Astrocyte of the cerebellum (primary cell): ENCODE data around the gene ANGPTL5.

Experiments used
- DNase-seq: peaks from one replicate; pipeline ENCODE4 v3.0.0-alpha.2; 2011; ENCODE audit warnings: low read depth
- H3K4me3 ChIP-seq: 2 replicates; pipeline ENCODE4 v1.5.1; 2011; ENCODE audit warnings: mild to moderate bottlenecking, low read depth, low read length, moderate library complexity
- in situ Hi-C: cut with HindIII; loops from 2 replicates; pipeline ENCODE4 v1.10.0; 2017; ENCODE audit warnings: low sequenced_read_pairs
- TF ChIP-seq, protein P1 (sequence below): IDR thresholded peaks from 2 replicates; pipeline ENCODE4 v1.5.1; 2012; ENCODE audit warnings: low read length, low read depth, moderate library complexity, mild to moderate bottlenecking; ENCODE audit errors: missing control alignments

The ANGPTL5 gene

DNA sequence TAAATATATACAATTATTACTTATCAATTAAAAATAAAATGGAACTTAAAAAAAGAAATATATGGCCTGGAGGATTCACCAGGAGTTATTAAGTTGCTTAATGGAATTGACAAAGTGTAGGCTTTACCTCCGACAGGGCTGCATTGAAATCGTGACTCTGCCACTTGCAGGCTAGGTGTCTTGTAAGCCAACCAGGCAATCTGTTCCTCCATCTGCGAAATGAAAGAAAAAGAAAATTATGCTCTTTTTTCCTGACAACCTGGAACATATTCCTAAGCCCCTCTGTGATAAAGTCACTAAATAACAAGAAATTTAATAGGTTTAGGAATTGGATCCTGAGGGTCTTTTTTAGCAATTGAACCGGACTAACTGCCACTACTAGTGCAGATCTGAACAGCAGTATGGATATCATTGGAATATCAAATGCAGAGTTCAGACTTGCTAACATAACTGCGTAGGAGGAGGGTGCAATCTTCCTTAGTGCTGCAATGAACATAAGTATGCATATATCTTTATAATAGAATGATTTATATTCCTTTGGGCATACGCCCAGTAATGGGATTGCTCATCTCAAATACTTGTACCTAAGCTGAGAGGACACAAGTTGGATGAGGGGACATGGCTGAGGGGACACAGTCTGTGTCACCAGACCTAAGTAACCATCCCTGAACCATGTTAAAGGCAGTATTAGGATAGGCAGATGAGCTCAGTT lies 44.0 kb downstream of the ANGPTL5 start:
- TF ChIP-seq, protein P1, sequence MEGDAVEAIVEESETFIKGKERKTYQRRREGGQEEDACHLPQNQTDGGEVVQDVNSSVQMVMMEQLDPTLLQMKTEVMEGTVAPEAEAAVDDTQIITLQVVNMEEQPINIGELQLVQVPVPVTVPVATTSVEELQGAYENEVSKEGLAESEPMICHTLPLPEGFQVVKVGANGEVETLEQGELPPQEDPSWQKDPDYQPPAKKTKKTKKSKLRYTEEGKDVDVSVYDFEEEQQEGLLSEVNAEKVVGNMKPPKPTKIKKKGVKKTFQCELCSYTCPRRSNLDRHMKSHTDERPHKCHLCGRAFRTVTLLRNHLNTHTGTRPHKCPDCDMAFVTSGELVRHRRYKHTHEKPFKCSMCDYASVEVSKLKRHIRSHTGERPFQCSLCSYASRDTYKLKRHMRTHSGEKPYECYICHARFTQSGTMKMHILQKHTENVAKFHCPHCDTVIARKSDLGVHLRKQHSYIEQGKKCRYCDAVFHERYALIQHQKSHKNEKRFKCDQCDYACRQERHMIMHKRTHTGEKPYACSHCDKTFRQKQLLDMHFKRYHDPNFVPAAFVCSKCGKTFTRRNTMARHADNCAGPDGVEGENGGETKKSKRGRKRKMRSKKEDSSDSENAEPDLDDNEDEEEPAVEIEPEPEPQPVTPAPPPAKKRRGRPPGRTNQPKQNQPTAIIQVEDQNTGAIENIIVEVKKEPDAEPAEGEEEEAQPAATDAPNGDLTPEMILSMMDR: no peak
- in situ Hi-C loops: no loop called here
- no peak for DNase-seq
- H3K4me3 ChIP-seq: no peak overlapping the region

DNA sequence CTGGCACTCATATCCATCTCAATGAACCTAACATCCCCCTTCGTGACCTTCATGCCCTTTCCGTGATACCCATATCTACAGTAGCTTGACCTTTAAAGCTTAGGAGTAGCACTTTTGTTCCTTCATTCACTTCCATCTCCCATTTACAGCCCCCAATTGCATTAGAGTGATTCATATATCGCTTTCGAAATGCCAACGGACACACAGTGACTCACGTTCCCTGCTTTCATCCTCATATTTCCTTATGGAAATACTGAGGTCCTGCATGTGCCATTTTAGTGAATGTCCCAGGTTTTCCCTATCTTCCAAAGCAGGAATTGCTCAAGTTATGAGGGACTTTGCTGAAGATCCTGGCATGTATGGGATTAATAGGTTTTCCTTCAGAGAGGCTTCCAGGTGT lies 45.8 kb downstream of the ANGPTL5 start:
- in situ Hi-C loops: no loop called here
- TF ChIP-seq, protein P1: no peak
- no peak overlapping the region for H3K4me3 ChIP-seq
- no peak for DNase-seq

DNA sequence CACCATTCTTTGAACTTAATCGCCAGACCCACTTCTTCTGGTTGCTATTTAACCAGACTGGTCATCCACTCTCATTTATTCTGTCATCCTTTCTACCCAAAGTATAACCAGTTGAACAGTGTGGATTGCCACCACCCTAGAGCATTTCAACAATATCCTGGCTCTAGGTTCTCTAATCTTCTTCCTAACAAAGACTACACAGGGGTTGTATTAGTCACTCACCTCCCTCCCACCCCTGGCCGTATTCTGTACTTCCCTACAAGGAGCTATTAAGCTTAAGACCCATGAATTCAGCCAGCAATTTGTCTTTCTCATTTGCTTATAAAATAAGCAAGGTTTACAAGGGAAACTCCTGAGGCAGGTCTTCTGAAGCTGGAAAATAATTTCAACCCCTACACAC lies 48.4 kb downstream of the ANGPTL5 start:
- H3K4me3 ChIP-seq: no peak overlapping the region
- peak; percentile 49 for DNase-seq
- TF ChIP-seq, protein P1: no peak
- in situ Hi-C loops: no loop called here

DNA sequence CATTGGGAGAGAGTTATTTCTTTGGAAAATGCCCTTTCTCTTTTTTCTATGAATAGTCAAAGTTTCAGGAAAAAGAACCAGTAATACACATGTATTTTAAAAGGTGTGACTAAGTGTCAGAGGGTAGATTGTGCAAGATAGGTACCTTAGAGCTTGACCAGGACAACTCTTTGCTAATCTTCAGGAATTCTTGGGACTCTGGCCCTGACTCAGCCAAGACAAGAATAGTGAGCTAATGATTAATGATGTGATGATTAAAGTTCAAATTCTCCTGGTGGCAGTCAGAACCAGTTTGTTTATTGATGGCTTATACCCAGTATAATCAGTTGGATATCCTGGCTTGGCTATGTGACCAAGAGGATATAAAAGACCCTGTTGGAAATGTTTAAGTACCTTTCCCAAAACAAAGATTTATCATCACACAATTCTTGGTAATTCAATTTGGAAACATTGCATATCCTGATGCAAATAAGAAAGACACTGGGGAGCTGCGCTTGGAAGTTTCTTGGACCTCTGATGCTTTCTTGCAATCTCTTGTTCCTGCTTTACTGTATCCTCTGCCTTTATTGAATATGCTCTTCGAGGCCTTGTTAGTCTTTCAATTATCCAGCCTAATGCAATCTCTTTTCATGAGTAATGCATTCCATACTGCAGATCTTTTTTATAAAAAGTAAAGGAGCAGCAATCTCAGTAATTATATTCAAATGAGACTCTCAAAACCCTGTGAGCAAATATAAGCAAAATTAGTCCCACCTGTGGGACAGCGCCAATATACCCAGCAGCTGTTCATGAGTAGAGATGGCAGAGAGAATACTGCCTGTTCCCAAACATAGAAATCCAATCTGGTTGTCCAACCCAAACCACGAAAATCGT lies 49.5 kb downstream of the ANGPTL5 start:
- no peak for DNase-seq
- in situ Hi-C loops: no loop called here

DNA sequence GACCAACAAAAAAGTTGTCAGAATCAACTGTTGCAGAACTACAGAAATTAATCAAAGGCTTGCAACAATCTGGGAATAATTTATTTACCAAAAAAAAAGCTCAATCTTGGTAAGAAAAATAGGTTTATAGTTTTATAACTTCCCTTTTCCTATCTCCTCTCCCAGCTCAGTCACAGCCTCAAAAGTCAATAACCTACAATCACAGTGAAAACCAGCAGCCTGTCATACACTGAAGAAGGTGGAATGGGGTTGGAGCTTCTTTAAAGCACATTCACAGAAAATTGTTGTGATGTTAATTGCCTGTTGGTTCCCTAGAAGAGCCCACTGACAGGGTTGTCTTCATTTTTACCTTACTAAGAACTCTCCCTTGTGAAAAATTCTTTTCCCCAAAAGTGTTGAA lies 52.2 kb downstream of the ANGPTL5 start:
- in situ Hi-C loops: loop anchor here (5.0 kb wide), 1 partner anchor 143 kb away; no protein-coding TSS in a partner anchor
- H3K4me3 ChIP-seq: no peak overlapping the region

More for the DNA sequence above, 49.5 kb downstream of the ANGPTL5 start:
- no peak overlapping the region for H3K4me3 ChIP-seq
- TF ChIP-seq, protein P1: no peak

DNA sequence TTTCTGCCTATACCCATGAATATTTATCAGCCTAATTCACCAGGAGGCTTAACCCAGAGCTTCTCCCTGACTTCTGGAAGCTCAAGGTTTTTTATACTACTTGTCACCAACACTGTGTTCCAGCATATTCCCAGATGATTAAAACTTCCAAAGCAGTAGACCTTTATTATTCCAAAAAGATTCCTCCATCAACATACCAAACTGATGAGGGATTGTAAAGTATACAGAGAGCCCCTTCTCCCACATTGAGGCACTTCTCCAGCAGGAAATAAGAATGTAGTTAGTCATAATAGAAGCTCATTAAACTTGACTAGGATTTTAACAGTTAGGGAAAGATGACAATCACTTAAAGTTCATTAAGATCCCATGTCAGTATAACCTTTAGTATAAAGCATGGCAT lies 53.0 kb downstream of the ANGPTL5 start:
- TF ChIP-seq, protein P1: no peak
- in situ Hi-C loops: loop anchor here (5.0 kb wide), 1 partner anchor 144 kb away; no protein-coding TSS in a partner anchor
- peak; percentile 33 for DNase-seq
- H3K4me3 ChIP-seq: no peak overlapping the region

More for the DNA sequence above, 52.2 kb downstream of the ANGPTL5 start:
- TF ChIP-seq, protein P1: no peak
- no peak for DNase-seq
